HEK293T (cell line): Measurements from ENCODE around the gene TMEM132D.

Source experiments
- L3MBTL2 ChIP-seq: fragments of 450-650 bp; conservative IDR thresholded peaks from 2 replicates; pipeline ENCODE4 v1.6.1; 2016; ENCODE audit warnings: mild to moderate bottlenecking
- ZNF384 ChIP-seq: fragments of 450-650 bp; IDR thresholded peaks from 2 replicates; pipeline ENCODE4 v1.6.1; 2016

- TF ChIP-seq ZNF384 (no peak), L3MBTL2 (no peak)
Measured at GRCh38 chr12:129790930-129791329, 112.9 kb downstream of the TMEM132D start.
